NCI-H1694 treated with DMSO at 0.1 percent for 48 hours (cell line): ENCODE data around the gene TMEM98.
"Not testable (repeated sequence)": the region's sequence is repeated elsewhere in the genome, so short reads cannot be mapped to it uniquely, and the experiment has no call there.

Experiments
- DNase-seq: peaks from one replicate; lab custom pipeline; 2025; lab: John Stamatoyannopoulos, UW

The TMEM98 gene

DNA sequence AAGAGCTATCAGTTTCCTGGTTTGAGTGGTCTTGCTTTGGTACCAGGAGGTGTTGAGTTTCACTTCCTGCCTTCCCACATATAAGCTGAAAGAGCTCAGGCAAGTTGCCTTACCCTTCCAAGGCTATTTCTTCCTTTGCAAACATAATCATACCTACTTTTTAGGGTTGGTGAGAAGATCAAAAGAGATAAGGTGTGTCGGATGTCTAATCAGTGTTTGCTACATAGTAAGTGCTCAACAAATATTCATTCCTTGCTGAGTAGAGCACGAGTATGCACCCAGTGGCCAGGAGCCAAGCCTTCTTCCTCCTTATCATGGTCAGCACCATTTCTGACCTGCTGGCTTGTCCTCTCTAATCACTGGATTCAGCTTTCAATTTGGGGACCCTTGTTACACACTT is 12.7 kb upstream of the TMEM98 start:
- no peak for DNase-seq

DNA sequence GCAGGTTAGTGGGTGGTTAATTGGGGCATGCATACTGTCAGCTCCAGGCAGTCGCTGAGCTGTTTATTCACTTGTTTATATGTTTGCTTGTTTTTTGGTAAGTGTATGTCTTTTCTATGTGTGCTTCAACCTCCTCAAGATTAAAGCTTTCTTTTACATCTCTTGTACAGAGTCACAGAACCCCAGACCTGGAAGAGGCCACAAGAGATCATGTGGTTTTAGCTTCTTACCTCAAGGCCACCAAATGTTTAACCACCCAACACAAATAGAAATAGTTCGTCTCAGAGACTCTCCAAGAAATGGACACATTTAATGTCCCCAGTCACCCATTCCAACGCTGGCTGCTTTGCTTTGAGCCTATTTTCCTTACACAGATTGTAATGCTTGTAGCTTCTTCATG is 11.8 kb upstream of the TMEM98 start:
- no peak for DNase-seq

DNA sequence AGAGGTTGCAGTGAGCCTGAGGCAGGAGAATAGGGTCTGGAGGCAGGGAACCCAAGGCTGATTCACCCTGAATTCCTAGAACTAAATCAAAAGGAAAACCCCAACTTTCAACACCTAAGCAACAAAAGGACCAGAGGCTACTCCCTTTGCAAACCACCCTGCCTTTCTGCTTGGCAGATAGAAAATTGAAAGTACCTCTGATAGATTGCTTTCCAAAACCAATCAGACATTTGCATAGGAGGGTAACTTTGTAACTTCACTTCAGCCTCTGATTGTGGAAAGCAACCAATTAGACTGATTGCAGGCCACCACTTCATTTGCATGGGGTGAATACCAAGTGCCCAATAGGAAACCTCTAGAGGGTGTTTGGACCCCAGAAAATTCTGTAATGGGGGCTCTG is 10.9 kb upstream of the TMEM98 start:
- DNase-seq = no peak

DNA sequence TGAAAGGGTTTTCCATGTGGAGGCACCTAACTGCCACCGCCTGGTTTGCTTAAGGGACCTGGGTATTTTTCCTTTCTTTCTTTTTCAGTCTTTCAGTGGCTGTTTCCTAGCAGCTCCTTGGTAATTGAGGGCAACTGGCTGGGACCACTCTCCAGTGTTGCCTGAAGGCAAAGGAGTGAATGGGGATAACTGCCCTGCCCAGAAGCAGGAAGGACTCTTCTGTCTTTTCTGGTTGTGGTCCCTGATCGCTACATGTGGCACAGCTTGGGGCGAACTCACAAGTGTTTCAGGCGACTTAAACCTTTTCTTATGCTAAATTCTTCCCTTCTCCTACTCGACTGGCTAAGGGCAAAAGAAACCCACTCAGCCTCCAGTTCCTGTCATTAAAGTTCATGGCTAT is 10.1 kb upstream of the TMEM98 start:
- DNase-seq = no peak

DNA sequence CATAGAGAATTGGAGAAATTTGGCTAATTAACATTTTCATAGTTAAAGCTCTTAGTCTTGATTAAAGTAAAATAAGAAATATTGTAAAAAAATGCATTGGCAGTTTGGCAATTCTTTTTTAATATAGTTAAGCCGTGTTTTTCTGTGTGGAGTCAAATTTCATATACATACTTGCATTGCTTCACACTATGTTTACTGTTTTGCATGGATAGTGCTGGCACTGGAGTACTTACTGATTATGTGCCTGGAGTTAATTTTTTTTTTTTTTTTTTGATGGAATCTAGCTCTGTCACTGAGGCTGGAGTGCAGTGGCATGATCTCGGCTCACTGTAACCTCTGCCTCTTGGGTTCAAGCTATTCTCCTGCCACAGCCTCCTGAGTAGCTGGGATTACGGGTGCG is 8.1 kb upstream of the TMEM98 start:
- not testable (repeated sequence) for DNase-seq

DNA sequence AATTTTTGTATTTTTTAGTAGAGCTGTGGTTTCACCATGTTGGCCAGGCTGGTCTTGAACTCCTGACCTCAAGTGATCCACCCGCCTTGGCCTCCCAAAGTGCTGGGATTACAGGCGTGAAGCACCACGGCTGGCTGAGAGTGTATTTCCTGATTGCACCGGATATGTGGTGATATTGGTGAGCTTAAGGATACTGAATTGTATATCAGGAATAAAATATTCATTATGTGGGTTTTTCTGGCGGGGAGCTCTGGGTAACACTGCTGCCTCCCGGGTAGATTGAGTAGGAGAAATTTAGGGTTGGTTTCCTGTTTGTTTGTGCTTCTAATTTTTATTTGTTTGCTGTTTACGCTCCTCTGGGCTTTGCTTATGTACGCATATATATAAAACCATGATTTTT is 7.7 kb upstream of the TMEM98 start:
- no peak for DNase-seq

DNA sequence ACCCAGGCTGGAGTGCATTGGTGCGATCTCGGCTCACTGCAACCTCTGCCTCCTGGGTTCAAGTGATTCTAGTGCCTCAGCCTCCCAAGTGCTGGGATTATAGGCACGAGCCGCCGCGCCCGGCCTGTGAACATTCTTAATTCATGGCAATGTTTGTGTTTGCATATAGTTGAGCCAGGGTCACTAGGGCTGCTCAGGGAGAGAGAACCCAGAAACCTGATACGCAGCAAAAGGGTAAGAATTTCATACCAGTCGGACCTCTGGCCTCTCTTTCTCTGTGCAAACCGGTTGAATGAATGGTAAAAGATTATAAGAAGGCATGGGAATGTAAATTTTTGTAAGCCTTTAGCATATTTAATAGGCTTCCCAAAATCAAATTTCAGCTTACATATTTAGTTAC is 6.9 kb upstream of the TMEM98 start:
- no peak for DNase-seq

DNA sequence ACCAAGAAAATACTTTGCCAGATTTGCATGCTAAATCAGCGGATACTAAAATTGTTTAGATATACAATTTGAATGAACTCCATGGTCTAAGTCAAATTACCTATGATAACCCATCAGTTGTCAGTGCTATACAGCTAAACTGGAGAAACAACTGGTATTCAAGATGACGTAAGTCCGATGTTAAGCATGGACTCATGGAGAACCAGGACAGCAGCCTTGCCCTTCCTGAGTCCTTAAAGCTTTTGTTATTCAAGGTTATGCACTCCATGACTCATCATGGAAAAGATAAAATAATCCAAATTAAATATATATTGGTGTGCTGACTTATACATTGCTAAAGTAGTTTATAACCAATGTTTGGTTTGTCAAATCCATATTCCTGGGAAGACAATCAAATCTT is 4.0 kb upstream of the TMEM98 start:
- DNase-seq = not testable (repeated sequence)

DNA sequence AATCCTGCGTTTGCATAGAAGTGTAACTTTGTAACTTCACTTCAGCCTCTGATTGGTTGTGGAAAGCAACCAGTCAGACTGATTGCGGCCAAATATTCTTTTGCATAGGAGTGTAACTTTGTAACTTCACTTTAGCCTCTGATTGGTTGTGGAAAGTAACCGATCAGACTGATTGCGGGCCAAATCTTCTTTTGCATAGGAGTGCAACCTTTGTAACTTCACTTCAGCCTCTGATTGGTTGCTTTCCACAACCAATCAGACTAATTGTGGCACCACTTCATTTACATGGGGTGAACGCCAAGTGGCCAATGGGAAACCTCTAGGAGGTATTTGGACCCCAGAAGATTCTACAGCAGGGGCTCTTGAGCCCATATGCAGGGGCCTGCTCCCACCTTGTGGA is 1.8 kb upstream of the TMEM98 start:
- no peak for DNase-seq

DNA sequence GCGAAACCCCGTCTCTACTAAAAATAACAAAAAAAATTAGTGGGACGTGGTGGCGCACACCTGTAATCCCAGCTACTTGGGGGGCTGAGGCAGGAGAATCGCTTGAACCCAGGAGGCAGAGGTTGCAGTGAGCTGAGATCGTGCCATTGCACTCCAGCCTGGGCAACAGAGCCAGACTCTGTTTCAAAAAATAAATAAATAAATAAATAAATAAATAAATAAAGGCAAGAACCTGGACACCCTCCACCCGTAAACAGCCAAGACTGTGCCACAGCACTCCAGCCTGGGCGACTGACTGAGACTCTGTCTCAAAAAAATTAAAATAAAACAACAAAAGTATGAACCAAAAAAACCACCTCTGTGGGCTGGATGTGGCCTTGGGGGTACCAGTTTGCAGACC is 1.2 kb upstream of the TMEM98 start:
- DNase-seq = not testable (repeated sequence)

DNA sequence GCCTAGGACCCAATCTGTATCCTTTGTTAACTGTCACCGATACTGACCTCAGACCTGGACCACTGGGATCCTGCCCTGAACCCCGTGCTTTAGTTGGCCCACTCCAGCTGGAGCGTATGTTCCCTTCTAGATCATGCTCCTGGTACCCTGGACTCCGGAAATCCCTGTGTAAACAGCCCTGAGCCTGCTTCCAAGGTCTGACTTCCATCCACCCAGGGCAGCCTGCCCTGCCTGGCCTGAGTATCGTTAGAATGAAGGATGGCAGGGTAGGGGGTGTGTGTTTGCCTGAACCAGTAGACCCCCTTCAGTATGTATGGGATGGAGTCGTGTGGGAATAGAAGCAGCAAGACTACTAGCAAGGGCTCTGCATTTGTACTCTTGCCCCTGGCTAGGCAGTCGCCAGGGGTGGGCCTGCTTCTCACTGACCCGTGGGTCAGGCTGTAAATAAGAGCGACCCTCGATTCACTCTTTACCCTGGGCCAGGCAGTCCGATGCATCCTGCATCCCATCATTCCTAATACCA is 691 bp upstream of the TMEM98 start:
- no peak for DNase-seq

DNA sequence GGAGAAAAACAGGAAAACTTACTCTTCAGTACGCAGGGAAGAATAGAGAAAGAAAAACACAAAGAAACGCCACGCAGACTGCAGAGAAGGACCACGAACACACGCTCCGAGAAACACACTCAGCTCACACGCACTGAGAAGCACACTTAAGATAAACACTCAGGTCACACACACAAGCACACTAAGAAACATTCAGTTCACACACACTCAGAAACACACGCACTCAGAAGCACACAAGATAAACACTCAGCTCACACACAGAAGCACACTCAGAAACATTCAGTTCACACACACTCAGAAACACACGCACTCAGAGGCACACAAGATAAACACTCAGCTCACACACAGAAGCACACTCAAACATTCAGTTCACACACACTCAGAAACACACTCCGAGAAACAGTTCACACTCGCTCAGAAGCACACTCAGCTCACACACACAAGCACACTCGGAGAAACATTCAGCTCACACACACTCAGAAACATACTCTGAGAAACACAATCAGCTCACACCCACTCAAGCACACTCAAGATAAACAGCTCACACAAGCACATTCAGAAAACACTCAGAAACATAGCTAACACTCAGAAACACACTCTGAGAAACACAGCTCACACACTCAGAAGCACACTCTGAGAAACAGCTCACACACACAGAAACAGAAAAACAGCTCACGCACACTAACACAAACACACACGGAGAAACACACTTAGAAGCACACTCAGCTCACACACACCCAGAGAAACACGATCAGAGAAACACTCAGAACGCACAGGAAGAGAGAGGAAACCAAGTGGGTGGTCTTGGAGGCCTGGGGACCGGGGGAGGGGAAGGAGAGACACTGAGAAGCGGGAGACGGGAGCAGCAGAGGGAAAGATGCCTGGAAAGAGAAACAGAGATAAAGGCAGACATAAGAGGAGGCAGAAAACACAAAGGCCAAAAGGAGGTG is 908 bp downstream of the TMEM98 start:
- DNase-seq = peak; percentile 10

DNA sequence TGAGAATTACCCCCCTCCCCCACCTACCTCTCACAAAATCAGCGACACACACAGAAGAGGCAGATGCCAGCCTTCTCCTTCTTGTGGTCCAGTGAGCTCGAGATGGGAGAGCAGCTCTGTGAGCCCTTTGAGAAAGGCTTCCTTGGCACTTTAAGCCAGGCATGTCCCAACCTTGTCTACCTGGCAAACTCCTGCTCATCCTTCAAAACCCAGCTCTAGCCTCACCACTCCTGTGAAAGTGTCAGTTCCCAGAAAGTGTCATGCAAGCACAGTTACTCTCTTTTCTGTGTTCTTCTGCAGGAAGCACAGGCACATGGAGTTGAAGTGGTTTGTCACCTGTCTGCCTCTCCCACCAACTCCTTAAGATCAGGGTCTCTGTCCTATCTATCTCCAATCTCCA is 1.6 kb downstream of the TMEM98 start:
- DNase-seq = no peak

DNA sequence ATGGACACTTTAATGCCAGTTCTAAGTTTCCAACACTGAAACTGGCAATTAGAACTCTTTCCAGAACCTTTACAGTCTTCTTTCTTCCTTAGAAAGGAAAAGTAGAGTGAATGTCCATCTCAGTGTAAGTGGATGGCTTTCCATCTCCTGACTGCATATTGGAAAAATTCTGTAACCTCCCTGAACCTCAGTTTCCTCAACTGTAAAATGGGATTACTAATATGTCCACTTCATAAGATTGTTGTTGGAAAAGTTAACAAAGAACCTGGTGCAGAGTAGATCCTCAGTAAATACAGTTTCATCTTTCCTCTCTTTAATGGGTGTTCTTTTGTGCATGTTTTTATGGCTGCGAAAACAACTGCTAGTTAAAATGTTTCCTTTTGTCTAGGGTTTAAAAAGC is 2.6 kb downstream of the TMEM98 start:
- DNase-seq = no peak

DNA sequence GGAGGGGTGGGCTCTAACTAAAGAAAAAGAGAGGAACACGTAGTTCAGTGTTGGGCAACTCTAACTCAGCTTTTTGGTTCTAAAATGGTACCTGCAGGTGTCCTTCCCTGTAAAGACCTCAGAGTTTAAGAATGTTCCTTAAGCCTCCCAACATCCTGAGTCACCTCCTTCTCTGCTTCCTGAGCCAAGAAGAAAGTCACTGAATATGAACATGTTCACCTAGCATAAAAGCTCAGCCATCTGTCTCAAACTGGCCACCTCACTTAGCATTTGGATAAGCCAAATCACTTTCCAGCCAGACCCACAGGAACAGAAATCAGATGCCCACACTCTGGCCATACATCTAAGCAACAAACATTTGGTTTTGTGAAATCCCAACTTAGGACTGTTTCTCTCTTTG is 3.7 kb downstream of the TMEM98 start:
- DNase-seq = no peak

DNA sequence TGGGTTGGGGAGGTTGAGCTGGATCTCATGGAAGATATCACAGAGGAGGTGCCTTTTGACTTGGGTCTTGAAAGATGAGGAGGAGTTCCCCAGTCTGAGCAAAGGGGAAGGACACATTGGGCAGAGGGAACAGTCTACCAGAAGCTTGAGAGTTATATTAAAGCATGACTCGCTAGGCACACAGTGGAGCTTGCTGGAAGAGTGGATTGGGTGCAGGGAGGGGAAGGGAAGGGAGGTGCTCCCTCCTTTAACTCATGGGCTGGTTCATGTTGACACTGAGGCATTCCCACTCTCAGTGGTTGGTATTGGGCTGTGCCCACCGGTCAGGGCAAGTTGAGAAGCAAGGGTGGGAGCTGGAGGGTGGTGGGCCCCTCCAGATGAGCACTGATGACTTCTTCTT is 5.9 kb downstream of the TMEM98 start:
- no peak for DNase-seq

DNA sequence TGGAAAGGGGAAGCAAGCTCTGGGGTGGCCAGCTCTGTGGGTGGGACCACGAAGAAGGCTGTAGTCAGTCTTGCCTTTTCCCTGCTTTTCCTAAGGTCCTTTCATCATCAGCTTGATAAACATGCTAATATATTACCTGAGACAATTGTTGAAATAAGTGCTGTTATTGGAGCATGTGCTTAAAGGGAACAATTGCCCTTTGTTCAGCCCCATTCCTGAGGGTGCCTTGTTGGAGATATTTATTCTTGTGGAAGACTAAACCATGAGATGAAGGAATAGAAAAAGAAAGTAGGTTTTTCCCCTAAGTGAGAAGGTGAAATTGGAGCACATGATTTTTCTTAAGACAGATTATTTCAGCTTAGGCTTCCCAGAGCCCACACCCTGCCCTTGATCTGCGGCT is 7.8 kb downstream of the TMEM98 start:
- no peak for DNase-seq

DNA sequence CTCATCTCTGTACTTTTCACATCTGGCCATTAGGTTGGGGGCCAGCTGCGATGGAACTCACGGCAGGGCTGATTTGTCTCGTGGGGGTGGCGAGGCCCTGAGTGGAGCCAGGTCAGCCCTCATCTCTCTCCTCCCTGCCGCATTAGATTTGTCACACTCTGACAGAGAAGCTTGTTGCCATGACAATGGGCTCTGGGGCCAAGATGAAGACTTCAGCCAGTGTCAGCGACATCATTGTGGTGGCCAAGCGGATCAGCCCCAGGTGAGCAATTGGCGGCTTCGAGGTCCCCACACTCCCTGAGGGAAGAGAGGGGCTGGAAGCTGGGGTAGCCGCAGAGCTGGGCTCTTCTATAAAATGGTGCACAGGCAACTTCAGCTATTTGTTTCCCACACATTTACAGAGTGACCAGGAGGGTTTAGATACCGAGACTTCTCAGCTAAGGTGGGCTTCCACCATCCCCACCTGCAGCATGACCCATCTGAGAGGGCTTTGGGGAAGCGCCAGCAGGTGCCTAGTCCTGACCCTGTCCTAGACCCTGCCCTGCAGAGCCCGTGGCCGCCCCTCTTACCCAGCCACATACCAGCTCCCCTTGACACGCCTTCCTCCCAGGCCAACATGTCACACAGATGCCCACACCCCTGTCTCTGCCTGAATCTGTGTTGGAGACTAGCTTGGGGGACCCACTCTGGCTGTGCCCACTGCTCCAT is 8.4 kb downstream of the TMEM98 start:
- no peak for DNase-seq

DNA sequence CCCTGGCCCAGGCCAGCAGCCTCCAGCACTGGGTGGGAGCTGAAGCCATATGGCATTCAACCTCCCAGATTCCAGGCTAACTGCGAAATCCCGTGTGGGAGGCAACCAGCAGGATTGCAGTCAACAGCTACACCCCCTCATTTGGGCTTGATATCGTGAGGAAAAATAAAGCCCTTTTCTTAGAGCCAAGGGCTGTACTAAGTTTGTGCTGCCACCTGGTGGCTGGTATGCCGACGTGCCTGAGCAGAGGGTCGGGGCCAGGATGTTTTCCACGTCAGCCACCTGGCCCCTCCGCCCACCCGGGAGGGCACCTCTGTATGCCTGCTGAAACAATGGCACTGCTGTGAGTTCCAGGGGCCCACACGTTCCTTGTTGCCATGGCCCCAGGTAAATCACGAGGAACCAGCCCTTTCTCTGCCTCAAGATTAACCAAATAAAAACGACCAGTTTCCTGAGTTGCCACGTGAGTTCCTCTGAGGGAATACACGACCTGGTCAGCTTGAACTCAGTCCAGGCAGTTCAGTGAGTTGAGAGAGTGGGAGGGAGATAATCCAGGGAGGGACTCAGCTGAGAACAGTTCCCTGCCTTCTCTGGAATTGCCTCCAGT is 9.0 kb downstream of the TMEM98 start:
- DNase-seq = peak; percentile 20

DNA sequence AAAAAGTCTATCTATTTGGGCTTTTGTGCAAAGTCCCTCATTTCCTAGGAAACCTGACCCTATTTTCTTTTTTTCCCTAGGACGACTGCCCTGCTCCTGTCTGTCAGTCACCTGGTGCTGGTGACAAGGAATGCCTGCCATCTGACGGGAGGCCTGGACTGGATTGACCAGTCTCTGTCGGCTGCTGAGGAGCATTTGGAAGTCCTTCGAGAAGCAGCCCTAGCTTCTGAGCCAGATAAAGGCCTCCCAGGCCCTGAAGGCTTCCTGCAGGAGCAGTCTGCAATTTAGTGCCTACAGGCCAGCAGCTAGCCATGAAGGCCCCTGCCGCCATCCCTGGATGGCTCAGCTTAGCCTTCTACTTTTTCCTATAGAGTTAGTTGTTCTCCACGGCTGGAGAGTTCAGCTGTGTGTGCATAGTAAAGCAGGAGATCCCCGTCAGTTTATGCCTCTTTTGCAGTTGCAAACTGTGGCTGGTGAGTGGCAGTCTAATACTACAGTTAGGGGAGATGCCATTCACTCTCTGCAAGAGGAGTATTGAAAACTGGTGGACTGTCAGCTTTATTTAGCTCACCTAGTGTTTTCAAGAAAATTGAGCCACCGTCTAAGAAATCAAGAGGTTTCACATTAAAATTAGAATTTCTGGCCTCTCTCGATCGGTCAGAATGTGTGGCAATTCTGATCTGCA is 12.9 kb downstream of the TMEM98 start:
- no peak for DNase-seq

DNA sequence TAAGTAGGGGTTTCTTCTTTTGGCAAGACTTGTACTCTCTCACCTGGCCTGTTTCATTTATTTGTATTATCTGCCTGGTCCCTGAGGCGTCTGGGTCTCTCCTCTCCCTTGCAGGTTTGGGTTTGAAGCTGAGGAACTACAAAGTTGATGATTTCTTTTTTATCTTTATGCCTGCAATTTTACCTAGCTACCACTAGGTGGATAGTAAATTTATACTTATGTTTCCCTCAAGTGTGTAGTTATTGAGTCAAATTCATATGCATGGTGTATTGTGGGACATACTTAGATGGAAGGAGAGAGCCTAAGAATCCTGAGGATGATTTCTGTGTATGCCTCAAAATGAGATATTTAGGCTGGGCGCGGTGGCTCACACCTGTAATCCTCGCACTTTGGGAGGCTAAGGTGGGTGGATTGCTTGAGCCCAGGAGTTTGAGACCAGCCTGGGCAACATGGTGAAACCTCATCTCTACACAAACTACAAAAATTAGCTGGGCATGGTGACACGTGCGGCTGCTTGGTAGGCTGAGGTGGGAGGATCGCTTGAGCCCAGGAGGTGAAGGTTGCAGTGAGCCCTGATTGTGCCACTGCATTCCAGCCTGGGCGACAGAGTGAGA is 13.6 kb downstream of the TMEM98 start:
- no peak for DNase-seq

DNA sequence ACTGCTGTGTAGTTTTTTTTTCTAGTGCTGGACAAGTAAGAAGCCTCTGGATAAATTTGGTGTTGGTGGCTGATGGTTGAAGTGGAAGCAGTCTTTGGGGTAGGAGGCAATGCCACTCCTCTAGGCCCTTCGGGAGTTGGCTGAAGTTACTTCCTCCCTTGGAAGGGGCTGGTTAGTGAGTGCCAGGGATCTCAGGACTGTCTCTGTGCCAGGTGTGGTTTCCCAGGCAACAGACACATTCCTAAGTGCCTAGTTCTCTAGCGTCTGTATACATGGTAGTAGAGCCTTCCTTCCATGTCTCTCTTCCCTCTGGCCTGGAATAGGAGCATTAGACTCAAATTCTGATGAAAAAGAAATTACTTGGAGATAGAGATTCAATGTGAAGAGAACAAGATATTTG is 15.3 kb downstream of the TMEM98 start:
- no peak for DNase-seq
